CMK (cell line): Measurements from ENCODE around the gene DGKI.

Experiments
- DNase-seq: peaks from one replicate; pipeline ENCODE4 v3.0.0-alpha.2; 2010; ENCODE audit warnings: low read depth

Gene DGKI

DNA sequence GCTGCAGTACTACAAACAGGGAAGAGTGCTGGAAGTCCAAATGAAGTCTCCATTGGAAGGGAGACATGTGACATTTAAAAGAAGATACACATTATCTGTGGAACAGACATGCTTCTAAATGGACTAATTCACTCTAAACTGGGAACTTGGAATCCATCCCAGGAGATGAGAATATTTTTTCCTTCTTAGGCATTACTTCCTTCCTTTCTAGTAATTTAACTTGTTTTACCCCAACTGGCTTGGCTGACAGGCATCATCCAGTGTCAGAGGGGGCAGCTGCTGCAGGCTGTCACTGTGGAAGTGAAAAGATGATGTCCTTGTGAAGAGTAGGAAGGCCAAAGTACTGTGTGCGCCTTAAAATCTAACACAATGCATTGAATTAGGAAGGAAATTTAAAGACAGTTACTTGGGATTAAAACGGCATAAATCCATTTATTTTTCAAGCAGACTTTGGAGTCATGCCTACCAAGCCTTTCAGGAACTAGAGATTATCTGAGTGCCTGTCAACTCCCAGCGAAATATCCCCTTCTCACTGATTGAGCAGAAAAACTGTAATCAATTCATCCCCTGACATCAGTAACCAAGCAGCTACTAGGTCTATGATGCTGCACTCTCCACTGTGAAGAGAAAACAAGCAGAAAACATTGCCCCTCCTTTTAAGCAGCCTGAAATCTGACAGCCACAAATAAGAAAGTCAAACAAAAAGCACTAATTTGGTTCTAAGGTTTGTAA is 161.2 kb downstream of the DGKI start:
- no peak for DNase-seq

DNA sequence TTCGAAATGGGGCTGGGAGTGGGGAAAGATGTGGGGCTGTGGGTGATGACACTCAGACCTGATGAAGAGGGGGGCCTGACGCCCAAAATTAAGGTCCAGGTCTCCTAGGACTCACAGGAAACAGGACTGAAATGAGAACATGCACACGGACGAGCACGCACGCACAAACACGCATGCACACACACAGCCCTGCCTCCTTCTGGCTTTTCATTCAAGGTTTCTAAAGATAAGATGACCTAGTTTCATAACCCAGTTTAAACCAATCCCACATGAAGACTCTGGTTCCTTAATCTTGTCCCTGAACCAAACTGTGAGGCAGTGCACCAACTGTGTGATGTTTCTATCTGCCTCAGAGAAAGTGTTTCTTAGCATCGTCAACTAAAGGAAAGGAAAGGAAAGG is 162.0 kb downstream of the DGKI start:
- DNase-seq: no peak

DNA sequence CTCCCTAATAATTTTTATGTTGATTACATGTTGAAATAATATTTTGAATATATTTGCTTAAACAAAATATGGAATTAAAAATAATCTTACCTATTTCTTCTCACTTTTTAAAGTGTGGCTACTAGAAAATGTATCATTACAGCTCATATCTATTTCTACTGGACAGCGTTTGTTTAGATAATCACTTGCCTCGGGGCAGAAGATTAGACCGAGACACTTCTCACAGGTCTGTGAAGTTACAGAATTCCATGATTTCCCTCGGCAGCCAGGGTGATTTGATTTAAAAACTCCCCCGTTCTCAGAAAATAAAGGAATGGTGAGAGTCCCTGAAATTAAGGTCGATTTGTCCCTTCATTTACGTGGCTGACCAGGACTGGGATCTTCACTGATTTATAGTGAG is 162.5 kb downstream of the DGKI start:
- DNase-seq: no peak

DNA sequence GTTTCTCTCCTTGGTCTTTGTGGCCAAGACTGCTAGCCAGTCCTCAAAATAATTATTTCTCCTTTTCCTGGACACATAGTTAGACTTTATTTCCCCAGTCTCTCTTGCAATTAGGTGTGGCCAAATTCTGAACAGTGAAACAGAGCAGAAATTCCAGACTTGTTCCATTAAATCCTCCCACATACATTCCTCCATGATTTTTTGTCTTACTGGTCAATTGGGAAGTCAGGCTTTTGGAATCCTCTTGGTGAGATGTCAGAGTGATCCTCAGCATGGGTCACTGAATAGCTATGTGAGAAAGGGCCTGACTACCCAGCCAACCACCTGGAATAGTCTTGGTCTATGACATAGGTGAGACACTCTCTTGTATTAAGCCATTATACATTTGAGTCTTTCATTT is 164.2 kb downstream of the DGKI start:
- DNase-seq: no peak

DNA sequence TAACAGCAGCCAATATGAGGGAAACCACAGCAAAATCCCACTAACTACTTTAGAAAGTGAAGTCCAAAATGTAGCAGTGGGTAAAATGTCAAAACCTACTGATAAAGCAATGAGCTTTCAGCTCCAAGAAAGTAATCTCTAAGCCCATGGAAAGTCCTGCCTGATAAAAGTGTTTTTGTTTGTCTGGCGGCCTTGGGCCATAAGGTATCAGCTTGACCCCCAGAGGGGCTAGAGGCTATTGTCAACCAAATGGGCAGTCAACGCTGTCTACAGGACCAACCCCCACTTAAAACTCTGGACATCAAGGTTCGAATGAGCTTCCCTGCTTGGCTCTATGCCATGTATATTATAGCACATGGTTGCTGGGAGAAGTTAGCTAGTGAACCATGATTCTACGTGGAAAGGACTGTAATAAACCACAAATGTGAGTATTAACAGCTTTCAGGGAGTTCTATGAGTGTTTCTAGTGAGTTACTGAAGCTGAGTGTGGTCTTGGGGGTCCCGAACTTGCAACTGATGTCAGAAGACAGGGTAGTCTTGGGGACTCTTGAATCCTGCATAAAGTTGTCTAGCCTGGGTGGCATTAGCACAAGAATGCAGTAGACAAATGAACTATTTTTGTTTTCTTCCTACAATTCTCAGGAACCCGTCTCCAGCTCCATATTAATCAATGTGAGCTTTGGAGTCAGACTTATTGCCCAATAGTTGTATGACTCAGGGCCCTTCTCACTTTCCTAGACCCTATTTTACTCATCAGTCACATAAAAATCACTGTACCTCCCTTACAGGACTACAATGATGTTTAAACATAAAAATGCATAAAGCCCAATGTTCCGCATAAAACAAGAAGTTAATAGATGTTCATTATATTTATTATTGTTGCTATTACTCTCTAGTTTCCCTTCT is 164.9 kb downstream of the DGKI start:
- no peak for DNase-seq

DNA sequence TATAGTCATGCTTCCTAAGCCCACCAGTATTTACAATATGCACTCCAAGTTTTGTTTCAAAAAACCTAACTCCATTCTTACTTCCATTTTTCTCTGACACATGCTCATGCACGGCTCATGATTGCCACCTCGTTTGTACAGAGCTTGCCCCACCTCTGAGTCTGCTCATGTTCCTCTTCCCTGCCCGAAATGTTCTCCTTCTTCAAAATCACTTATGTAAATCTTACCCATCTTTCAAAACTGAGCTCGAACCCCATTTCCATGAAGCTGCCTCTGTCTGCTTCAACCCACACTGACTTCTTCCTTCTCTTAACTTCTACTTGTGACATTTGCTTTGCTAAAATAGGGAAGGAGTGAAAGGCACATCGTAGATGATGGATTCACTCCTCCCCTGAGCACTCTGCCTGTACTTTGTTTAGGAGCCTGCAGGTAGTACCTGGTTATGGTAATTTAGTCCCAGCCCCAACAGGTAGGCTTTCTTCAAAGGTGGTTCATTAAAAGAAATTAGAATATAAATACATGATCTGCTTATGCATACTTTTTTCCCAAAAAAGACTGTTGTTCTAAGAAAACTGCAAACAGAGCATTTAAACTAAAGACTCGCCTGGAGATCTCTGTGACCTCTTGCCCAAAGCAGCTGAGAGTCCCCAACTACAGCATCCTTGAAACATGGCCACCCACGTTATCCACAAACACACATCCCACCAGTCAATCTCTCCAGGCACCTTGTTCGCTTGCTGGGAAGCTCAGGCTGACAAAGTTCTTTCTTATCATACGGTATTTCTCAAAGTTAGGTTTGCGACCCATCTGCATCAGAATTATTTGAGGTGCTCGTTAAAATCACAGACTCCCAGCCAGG is 172.0 kb downstream of the DGKI start:
- no peak for DNase-seq

DNA sequence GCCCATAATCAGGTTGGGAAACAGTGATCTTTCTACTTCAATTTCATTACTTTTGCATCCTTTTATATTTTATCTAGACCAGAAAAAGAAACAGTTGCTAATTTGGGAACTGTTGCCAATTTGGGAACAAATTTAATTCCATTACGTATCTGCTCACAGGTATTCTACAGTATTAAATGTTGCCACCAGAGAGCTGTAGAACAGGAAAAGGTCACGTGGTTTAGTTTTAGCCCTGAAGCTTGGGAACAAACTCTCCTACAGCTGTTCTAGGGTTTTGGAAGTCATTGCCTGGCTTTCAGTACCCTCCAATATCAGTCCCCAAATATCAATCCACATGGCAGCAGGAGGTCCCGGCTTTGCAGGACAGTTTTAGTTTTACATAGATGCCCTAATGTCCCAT is 172.7 kb downstream of the DGKI start:
- no peak for DNase-seq

DNA sequence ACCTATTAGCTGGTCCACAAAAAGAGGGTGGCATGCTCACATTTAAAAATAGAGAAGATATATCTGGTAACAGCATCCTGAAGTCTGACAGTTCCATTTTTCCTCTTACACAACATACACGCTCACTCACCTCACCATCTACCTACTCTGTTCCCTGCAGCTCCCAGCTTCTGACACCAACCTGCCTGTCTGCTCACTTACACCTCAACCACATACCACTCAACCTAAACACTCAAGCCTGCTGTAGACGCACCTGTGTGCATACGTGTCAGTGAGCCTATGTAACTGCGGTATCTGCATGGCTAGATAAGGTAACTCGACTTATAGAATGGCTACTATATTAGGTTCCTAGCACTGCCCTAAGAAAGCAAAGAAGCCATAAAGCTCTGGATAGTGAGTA is 174.9 kb downstream of the DGKI start:
- DNase-seq: no peak

DNA sequence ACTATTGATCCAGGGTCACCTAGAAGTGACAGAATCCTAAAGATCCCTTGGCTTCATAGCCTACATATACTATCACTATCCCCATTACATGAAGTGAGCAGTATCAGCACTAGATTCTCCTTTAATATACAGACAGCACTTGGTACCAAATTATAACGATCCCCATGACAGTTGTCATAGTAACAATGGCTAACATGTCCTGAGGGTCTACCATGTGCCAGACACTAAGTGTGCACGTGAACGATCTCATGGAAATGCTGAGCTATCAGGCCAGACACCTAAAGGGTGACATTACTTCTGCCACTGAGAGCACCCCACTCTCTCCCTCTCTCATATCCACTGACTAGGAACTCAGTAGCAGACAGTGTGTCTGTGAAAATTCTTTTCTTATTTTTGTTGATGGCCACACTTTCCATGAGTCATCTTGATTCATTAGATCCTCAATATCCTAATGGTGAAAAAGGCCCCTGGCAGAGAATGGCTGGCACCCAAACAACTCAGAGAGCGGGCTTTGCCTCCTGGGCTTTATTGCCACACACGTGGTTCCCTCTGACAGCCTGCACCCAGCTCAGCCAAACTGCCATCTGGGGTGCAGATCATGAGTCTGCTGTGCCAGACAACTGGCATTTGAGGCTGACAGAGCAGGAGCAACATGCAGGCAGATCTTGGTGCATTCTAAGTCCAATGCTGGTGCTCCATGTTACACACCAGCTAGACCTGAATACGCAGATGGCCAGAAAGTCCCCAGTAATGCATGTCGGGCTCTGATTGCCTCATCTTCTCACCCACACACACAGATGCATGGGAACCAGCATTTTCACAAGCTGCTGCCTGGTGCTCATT is 176.3 kb downstream of the DGKI start:
- DNase-seq: no peak

DNA sequence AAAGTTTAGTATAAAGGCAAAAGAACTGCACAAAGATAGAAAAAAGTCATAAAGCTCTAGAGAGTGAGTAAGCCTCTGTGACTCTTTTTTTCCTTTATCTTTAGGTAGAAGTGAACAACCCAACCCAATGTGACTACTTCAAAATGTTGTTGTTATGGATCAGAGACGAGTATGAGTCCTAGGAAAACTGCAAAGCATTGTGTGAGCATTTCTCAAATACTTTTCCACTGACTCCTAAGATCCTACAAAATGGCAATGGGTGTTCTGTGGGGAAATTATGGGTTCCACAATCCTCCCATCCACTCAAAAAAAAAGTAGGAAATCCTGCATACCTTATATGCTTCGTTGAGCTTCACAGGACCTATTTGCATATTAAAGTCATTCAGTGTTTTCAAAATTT is 177.1 kb downstream of the DGKI start:
- no peak for DNase-seq

DNA sequence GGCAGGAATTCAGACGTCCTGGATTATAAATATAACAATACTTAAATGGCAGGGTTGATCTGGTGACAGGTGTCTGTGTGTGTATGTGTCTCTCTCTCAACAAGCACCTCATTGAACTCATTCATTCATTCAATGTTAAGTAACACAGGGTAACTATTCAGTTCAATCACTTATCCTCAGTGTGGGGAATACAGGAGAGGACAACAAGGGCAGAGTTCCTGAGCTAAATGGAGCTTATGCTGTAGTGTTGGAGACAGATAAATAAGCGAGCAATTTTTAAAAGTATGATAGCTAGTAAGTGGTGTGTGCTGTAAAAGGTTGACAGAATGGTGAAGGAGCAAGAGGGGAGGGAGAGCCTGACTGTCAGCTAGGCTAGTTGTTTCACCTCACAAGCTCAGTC is 178.4 kb downstream of the DGKI start:
- no peak for DNase-seq

DNA sequence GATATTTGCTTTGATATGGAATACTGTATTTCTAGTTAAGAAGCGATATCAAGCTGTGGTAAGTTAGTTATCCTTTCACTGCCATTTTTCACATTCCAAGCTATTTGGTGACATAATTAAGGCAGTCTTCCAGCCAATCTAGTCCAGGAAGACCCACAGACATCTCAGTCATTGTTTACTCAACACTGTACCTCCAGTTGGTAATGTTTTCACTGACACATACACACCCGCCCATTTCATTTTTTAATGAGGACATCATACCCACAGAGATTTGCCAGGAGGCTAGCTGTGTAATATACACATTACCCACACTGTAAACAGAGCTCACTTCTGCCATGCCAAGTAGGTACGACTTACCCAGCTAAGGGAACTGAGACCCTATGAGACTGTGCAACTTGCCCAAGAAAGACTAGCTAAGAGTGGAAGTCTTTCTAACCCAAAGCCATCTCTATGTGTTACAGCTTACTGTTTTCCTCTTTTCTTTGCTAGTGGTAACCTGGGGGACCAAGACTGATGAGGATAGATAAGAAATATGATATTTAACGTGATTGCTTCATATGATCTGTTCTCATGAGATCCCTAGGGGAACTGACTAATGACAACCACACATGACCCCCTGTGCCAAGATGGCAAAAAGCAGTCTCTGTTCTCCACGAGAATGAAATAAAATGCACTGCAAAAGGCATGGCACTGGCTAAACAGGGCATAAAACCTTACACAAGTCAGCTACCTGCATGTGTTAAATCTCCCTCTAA is 179.0 kb downstream of the DGKI start:
- DNase-seq: no peak

DNA sequence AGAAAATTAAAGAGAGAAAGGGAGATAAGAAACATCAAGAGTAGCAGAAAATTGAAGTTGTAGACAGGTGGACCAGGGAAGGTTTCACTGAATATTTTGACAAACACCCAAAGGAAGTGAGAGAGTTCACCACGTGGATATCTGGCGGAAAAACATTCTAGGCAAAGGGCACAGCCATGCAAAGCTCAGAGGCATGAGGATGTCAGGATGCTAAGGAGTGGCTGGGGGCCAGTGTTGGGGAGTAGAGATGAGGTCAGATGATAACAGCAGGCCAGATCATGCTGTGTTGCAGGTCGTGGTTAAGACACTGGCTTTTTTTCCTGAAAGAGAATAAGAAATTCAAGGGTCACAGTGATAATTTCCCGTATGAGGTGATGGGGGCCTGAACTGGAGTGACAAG is 181.9 kb downstream of the DGKI start:
- no peak for DNase-seq

DNA sequence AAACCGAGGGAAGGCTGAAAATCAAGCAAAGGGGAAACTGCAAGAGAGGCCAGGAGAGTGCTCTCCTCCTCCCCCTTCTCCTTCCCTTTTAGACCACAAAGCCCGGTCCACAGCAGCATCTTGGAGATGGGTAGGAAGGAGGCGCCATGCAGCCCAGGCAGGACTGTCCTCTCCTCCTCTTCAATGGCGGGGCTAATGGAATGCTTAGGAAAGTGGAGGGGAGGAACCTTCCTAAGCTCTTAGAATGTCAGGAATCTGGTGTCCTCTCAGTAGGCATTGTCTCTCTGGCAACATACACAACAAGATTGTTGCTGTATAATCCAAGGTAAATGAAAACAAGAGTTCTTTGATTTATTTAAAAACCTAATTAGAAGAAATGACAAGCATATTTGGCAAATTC is 185.1 kb downstream of the DGKI start:
- no peak for DNase-seq

DNA sequence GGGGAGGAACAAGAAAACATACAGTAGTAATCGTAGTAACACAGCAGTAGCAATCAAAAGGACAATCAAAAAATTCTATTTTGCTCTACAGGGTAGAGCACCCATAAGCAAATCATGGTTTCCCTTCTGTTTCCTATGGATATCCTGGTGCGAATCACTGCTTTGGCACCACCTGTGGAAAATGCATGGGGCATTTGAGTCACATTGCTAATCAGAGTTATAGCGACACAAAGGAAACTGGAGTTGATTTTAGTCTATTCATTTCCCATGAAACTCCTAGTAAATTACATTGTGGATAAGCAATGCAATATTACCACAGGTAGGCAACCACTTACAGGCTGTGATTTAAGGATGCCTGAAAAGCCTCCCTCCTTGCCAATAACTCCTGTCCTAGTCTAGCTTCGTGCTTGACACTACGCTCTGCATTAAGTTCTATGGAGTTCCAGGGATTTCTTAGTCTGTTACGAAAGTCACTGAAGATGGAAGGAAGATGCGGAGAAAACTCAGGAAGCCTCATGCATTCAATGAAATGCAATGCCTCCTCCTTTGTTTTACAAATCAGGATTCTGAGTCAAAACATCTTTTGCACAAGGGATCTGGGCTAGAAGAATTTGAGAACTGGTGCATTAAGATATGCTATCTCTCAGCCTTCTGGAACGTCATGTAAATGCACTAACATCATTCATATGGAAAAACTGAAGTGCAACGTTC is 188.4 kb downstream of the DGKI start:
- DNase-seq: no peak

DNA sequence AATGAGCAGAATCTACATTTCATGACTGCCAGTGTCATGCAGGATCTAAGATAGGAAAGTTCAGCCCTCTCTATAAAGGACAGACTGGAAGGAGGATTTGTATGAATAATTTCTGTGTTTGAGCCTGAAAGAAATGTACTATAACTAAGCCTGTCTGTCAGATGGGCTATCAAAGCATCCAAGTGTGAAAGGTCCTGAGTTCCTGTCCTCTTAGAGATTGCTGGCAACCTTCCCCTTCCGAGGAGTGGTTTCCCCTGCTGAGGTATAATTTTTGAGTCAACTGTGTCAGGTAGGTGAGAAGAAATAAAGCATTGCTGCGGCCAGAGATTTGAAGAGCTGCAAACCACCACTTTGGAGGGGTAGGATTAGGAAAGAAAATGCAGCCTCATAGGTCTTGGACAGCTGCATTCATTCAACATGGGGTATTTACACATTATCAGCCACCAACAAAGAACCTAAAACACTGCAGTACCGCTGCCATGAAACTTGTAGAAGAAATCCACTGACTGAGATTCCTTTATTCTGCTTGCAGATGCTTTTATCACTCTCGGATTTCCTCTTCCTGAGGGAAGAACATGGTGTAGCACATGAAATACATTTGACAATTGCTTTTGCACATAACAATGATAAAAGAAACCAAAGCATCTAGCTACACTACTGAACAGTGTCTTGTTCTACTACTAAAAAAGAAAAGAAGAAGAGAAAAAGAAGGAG is 189.1 kb downstream of the DGKI start:
- no peak for DNase-seq

DNA sequence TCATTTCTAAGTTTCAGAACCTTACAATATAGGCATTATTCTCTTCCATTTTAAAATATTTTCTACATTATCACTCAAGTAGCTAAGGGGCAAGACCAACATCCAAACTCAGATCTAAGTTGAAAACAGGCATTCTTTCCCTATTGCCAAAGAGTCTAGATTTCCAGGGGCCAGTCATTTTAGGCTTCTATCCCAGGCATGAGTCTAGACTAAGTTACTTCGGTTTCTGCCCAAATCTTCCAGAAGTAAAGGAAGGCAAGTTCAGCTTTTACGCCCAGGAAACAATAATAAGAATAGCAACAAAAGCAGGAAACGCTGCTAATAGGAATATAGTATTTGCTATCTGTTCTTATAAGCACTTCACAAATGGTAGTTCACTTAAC is 189.9 kb downstream of the DGKI start:
- DNase-seq: no peak

DNA sequence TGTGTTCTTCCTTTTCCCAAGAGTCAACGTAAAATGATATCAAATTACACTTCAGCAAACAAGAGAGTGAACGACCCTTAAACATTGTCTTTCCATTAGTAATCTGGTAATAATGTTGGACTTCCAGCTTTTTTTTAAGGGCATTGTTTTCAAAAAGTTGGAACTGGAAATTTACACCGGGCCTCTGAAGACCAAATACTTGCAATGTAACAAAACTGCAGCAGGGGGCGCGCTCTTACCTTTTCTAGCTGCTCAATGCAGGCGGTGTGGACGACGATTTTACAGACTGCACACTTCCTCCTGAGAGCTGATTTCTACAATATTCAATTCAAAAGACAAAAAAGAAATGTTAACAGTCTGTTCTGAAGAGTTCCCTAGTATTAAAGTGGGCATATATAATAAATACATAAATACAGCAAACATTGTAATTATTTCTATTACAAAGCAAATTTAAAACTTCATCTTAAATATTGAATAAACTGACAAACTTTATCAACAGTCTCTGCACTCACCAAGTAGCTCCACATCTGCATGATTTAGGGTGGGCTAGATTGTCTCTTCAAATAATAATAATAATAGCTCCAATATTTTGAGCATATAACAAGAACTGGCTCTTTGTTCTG is 190.4 kb downstream of the DGKI start:
- DNase-seq: peak; percentile 7

DNA sequence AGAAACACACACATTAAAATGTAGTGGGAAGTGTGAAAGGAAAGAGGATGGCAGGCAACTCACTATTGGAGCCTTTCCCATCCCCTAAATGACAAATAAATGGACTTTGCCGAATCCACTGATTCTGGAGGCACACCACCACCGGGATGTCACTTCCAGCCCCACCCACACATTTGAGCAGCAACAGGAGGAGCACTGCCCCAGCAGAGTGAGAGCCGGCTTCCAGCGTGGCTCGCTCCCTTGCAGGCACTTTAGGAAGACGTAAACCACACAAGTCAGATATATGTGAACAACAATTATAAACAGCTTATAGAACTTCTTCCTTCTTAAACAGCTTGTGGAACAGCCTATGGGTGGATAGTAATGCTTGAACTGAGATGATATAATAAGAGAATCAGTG is 191.0 kb downstream of the DGKI start:
- no peak for DNase-seq
